Measurements from ENCODE around the gene ERI3.

The ERI3 gene

GRCh38 chr1:44261171-44261817 is 93.8 kb downstream of the ERI3 start:
- DNase-seq: no peak

- DNase-seq: no peak
Measured at GRCh38 chr1:44260792-44261170, 94.3 kb downstream of the ERI3 start.

- DNase-seq: no peak
Measured at GRCh38 chr1:44259090-44259489, 96.0 kb downstream of the ERI3 start.

GRCh38 chr1:44256762-44257554 is 98.1 kb downstream of the ERI3 start:
- no peak for DNase-seq

GRCh38 chr1:44254392-44254910 is 100.6 kb downstream of the ERI3 start:
- DNase-seq: no peak

GRCh38 chr1:44251989-44252671 is 102.9 kb downstream of the ERI3 start:
- peak in 1 of 14 donors; percentile 88 for DNase-seq

- DNase-seq: no peak
Measured at GRCh38 chr1:44251486-44251885, 103.6 kb downstream of the ERI3 start.

GRCh38 chr1:44250068-44250781 is 104.8 kb downstream of the ERI3 start:
- peak in 1 of 14 donors; percentile 19 for DNase-seq

- peak in 1 of 14 donors; percentile 30 for DNase-seq
Measured at GRCh38 chr1:44249543-44249942, 105.5 kb downstream of the ERI3 start.

- DNase-seq: no peak
Measured at GRCh38 chr1:44246806-44247205, 108.3 kb downstream of the ERI3 start.

GRCh38 chr1:44244986-44245385 is 110.1 kb downstream of the ERI3 start:
- no peak for DNase-seq

GRCh38 chr1:44243782-44244495 is 111.1 kb downstream of the ERI3 start:
- no peak for DNase-seq

GRCh38 chr1:44242746-44243145 is 112.3 kb downstream of the ERI3 start:
- DNase-seq: no peak

GRCh38 chr1:44240802-44241671 is 114.0 kb downstream of the ERI3 start:
- DNase-seq: no peak

GRCh38 chr1:44239961-44240371 is 115.1 kb downstream of the ERI3 start:
- DNase-seq: peak in 5 of 14 donors; percentile 11 to 35 (median 23)

- no peak for DNase-seq
Measured at GRCh38 chr1:44239331-44239960, 115.6 kb downstream of the ERI3 start.

GRCh38 chr1:44238660-44239059 is 116.4 kb downstream of the ERI3 start:
- DNase-seq: no peak

GRCh38 chr1:44237721-44238457 is 117.2 kb downstream of the ERI3 start:
- no peak for DNase-seq

GRCh38 chr1:44236490-44237272 is 118.4 kb downstream of the ERI3 start:
- DNase-seq: no peak
